GM19395 (cell line): ENCODE measurements around the gene KCNJ6.
"Not testable (repeated sequence)": the region's sequence is repeated elsewhere in the genome, so short reads cannot be mapped to it uniquely, and the experiment has no call there.

Experiments
- ATAC-seq: cut with Tn5 transposase; IDR thresholded peaks from one replicate; pipeline ENCODE4 v1.9.1; 2021; ENCODE audit warnings: mild to moderate bottlenecking, moderate library complexity; ENCODE audit not compliant: unreplicated experiment

The KCNJ6 gene

GRCh38 chr21:37684547-37684946 lies 231.7 kb downstream of the KCNJ6 start:
- no peak for ATAC-seq

GRCh38 chr21:37684115-37684493 lies 232.2 kb downstream of the KCNJ6 start:
- ATAC-seq = no peak

- ATAC-seq = no peak
Observed at GRCh38 chr21:37683396-37684114, 232.7 kb downstream of the KCNJ6 start.

GRCh38 chr21:37682966-37683365 lies 233.3 kb downstream of the KCNJ6 start:
- ATAC-seq = no peak

GRCh38 chr21:37677006-37677405 lies 239.3 kb downstream of the KCNJ6 start:
- ATAC-seq = no peak

- ATAC-seq = no peak
Observed at GRCh38 chr21:37675202-37675801, 241.0 kb downstream of the KCNJ6 start.

- no peak for ATAC-seq
Observed at GRCh38 chr21:37673801-37674575, 242.3 kb downstream of the KCNJ6 start.

- no peak for ATAC-seq
Observed at GRCh38 chr21:37671381-37671780, 244.9 kb downstream of the KCNJ6 start.

GRCh38 chr21:37670883-37671282 lies 245.4 kb downstream of the KCNJ6 start:
- no peak for ATAC-seq

- ATAC-seq = no peak
Observed at GRCh38 chr21:37669249-37669648, 247.0 kb downstream of the KCNJ6 start.

- ATAC-seq = no peak
Observed at GRCh38 chr21:37668462-37669239, 247.6 kb downstream of the KCNJ6 start.

GRCh38 chr21:37667380-37667779 lies 248.9 kb downstream of the KCNJ6 start:
- no peak for ATAC-seq

GRCh38 chr21:37665230-37666024 lies 250.8 kb downstream of the KCNJ6 start:
- ATAC-seq = no peak

GRCh38 chr21:37662227-37662626 lies 254.0 kb downstream of the KCNJ6 start:
- not testable (repeated sequence) for ATAC-seq

GRCh38 chr21:37660709-37661108 lies 255.5 kb downstream of the KCNJ6 start:
- no peak for ATAC-seq

GRCh38 chr21:37659874-37660273 lies 256.4 kb downstream of the KCNJ6 start:
- ATAC-seq = no peak

GRCh38 chr21:37658817-37659458 lies 257.3 kb downstream of the KCNJ6 start:
- ATAC-seq = no peak

- ATAC-seq = no peak
Observed at GRCh38 chr21:37658121-37658816, 258.0 kb downstream of the KCNJ6 start.

- ATAC-seq = no peak
Observed at GRCh38 chr21:37656899-37657298, 259.4 kb downstream of the KCNJ6 start.
